A549 (cell line): ENCODE results near the gene SH3BP2.

ENCODE experiments used
- BHLHE40 ChIP-seq: IDR thresholded peaks from 2 replicates; pipeline ENCODE4 v1.6.1; 2012; ENCODE audit warnings: low read depth, low read length, inconsistent platforms
- CHD2 ChIP-seq: fragments of 150-350 bp; IDR thresholded peaks from 2 replicates; pipeline ENCODE4 v1.6.1; 2014; ENCODE audit warnings: low read length; ENCODE audit not compliant: partially characterized antibody
- CTCF ChIP-seq: fragments of >200 bp; sonication (Bioruptor Twin); formaldehyde crosslinking; IDR thresholded peaks from 3 replicates; pipeline ENCODE4 v1.5.1; 2016
- E2F6 ChIP-seq: IDR thresholded peaks from 2 replicates; pipeline ENCODE4 v1.6.1; 2012; ENCODE audit warnings: low read depth, borderline replicate concordance
- EHMT2 ChIP-seq: fragments of 200-600 bp; sonication (generic); IDR thresholded peaks from 2 replicates; pipeline ENCODE4 v1.6.1; 2016; ENCODE audit warnings: antibody characterized with exemption, low read depth, mild to moderate bottlenecking, moderate library complexity
- MAFK ChIP-seq: fragments of 450-650 bp; IDR thresholded peaks from 2 replicates; pipeline ENCODE4 v1.6.1; 2014; ENCODE audit not compliant: partially characterized antibody
- NR3C1 ChIP-seq: fragments of >200 bp; sonication (Bioruptor Twin); formaldehyde crosslinking; IDR thresholded peaks from 3 replicates; pipeline ENCODE4 v1.6.1; 2017
- POLR2A ChIP-seq: IDR thresholded peaks from 2 replicates; pipeline ENCODE4 v1.6.1; 2012; ENCODE audit warnings: mild to moderate bottlenecking, low read length
- RCOR1 ChIP-seq: fragments of 150-350 bp; IDR thresholded peaks from 2 replicates; pipeline ENCODE4 v1.6.1; 2014; ENCODE audit warnings: antibody characterized with exemption, low read length, low read depth
- RFX5 ChIP-seq: fragments of 450-650 bp; IDR thresholded peaks from 2 replicates; pipeline ENCODE4 v1.7.1; 2014; ENCODE audit warnings: antibody characterized with exemption, mild to moderate bottlenecking, moderate library complexity
- ZSCAN20 ChIP-seq: fragments of 250-450 bp; sonication (Bioruptor Pico); IDR thresholded peaks from 2 replicates; pipeline ENCODE4 v1.8.0; 2022; ENCODE audit warnings: mild to moderate bottlenecking, moderate library complexity
- TF ChIP-seq, protein P1 (sequence below): fragments of 200-600 bp; sonication (generic); IDR thresholded peaks from 2 replicates; pipeline ENCODE4 v1.6.1; 2016; ENCODE audit warnings: antibody characterized with exemption, mild to moderate bottlenecking, moderate library complexity

GRCh38 chr4:2794486-2795299, 1.8 kb downstream of the SH3BP2 start:
- TF ChIP-seq EHMT2: no peak
- TF ChIP-seq, protein P1, sequence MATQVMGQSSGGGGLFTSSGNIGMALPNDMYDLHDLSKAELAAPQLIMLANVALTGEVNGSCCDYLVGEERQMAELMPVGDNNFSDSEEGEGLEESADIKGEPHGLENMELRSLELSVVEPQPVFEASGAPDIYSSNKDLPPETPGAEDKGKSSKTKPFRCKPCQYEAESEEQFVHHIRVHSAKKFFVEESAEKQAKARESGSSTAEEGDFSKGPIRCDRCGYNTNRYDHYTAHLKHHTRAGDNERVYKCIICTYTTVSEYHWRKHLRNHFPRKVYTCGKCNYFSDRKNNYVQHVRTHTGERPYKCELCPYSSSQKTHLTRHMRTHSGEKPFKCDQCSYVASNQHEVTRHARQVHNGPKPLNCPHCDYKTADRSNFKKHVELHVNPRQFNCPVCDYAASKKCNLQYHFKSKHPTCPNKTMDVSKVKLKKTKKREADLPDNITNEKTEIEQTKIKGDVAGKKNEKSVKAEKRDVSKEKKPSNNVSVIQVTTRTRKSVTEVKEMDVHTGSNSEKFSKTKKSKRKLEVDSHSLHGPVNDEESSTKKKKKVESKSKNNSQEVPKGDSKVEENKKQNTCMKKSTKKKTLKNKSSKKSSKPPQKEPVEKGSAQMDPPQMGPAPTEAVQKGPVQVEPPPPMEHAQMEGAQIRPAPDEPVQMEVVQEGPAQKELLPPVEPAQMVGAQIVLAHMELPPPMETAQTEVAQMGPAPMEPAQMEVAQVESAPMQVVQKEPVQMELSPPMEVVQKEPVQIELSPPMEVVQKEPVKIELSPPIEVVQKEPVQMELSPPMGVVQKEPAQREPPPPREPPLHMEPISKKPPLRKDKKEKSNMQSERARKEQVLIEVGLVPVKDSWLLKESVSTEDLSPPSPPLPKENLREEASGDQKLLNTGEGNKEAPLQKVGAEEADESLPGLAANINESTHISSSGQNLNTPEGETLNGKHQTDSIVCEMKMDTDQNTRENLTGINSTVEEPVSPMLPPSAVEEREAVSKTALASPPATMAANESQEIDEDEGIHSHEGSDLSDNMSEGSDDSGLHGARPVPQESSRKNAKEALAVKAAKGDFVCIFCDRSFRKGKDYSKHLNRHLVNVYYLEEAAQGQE: no peak
- no peak for TF ChIP-seq ZSCAN20 (CRISPR knock-in tag)
- no peak for TF ChIP-seq RFX5
- no peak for TF ChIP-seq CHD2
- TF ChIP-seq E2F6: no peak; the same call in 1 of the 2 replicates
- TF ChIP-seq NR3C1: no peak
- no peak for TF ChIP-seq CTCF
- TF ChIP-seq MAFK: peak; percentile 90
- TF ChIP-seq BHLHE40: no peak
- no peak for TF ChIP-seq POLR2A
- no peak for TF ChIP-seq RCOR1
